Measurements from ENCODE around the gene TBPL1.

The TBPL1 gene

DNA sequence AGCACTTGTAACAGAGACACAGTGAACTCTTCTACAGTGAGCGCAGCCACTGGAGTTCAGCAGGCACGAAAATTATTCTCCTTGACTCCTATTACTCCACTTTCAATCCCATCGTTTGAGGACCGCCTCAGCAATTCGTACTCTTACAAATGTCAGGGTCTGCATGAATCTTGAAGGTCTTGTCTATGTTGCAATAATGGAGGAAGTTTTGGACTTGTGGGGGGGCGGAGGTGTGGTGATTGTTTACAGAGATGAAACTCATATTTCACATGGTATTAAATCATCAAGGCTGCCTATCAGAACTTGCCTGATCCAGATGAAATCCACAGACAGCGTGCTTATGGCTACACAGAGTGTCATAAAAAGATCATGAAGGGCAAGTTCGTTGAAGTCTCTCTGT, 57.4 kb downstream of the TBPL1 start:
- no peak for DNase-seq

DNA sequence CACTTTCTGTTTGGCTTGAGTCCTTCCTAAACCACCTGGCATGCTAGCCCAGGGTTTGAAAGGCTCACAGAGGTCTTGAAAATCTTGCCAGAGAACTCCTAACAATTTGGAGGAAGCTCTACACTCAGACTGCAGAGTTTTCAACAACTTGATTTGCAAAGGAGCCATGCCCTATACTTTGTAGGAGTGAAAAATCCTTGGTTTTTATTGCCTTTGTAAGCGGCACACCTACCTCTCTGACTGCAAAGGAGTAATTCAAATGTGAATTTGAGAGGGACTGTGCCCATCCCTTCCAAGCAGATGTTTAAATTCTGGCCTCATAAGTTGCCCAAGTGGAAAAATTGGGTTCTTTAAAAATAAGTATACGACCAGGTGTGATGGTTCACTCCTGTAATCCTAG, 58.0 kb downstream of the TBPL1 start:
- DNase-seq, result no peak

- DNase-seq, result no peak
Observed at GRCh38 chr6:134014588-134015137, 61.6 kb downstream of the TBPL1 start.

DNA sequence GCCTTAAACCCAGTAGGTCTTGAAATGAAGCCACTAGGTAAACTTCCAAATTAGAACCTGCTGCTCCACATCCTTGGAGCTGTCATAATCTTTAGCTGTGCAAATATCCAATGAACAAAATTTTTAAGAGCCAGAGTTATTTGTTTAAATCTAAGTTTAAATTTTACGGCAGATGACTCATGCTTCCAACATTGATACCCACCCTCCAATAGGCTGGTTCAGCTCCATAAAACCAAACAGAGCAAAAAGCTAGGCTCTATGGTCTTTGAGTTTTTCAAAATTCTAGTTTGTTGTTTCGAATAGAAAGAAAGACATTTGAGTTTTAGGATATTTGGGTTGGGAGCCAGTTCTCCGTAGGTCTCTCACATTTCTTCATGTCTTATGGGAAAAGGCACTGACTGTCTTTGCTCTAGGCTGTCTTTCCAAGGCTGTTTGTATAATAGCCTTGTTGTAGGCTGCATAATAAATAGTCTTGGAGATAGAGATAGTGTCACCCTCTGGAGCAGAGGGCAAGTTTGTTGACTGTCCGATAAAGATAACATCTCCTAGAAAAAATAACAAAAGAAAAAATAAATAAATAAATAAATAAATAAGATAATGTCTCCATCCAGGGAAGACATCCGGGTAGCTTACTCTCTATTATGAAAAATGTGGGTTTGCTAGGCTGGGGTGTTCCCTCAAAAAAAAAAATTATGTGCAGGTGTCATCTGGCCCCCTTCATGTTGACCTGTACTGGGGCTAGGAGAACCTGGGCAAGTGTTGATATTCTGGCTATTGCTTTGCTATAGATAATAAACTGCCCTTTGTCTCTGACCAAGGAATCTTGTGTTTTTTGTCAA, 62.9 kb downstream of the TBPL1 start:
- no peak for DNase-seq

DNA sequence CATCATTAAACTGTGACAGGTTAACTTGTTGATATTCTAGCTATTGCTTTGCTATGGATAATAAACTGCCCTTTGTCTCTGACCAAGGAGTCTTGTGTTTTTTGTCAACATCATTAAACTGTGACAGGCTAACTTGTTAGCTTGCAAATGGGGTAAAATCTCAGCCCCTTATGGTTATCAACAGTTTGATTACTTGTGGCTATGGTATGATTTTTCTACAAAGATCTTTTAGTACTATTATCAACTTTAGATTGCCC, 63.5 kb downstream of the TBPL1 start:
- no peak for DNase-seq

DNA sequence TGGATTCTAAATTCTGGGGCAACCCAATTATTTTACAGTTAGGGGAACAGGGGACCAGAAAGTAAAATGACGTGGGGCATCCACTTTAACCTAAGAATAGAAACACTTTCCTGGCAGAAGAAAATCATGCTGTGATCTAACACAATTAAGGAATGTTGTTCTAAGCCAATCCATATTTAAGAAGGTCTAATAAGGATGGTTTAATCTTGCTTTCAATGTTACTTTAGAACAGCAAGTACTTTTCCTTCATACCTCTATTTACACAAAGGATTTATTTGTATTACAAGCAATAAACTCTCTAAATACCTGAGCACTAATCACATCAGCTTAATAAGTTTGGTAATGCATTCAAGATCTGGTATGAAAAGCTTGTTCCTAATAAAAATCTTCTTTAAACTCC, 67.0 kb downstream of the TBPL1 start:
- no peak for DNase-seq

- no peak for DNase-seq
Observed at GRCh38 chr6:134020543-134020942, 67.5 kb downstream of the TBPL1 start.

- no peak for DNase-seq
Observed at GRCh38 chr6:134020968-134021367, 67.9 kb downstream of the TBPL1 start.

DNA sequence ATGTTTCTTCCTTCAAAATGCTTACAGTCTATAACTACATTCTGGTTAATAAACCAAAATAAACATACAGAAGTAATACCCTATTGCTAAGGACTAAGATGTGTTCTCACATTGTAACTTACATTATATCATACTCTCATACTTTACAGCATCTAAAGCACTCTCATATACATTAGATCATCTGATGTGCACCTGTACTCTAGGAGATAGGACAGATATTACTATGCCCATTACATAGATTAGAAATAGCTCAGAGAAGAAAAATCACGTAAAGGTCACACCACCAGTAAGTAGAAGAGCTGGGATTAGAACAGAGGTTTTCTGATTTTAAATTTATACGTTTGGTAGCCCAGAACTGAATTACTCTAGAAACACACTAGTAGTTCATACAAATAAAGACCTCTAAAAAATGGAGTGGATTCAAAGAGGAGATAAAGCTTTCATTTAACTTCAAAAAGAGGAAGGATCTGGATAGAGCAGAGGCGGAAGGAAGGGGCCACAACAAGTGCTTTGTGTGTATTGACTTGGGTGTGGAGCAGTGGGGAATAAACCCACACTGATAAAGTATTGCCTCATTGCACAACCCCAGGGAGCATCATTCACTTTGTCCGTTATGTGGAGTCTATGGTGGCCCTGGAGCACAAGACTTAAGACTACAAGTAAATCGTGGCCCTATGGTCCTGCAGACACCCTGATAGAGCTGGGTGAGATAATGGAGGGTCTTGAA, 68.5 kb downstream of the TBPL1 start:
- DNase-seq, result no peak

DNA sequence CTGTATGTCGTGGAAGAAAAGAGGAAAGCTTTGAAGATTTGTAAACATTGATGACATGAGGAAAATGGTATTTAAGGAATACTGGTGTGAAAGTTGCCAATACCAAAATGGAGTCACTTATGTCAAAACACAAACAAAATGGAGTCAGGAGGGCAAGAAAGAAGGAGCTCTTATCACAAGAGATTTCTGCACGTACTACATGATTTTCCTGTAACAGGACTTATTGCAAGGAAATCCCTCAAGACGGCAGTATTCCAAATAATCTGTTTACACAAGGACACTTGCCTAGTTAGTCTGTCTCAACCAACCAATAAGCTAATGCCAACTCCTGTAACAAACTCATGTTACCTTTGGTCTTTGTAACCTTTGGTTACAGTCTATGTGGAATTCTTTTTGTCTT, 69.6 kb downstream of the TBPL1 start:
- no peak for DNase-seq

DNA sequence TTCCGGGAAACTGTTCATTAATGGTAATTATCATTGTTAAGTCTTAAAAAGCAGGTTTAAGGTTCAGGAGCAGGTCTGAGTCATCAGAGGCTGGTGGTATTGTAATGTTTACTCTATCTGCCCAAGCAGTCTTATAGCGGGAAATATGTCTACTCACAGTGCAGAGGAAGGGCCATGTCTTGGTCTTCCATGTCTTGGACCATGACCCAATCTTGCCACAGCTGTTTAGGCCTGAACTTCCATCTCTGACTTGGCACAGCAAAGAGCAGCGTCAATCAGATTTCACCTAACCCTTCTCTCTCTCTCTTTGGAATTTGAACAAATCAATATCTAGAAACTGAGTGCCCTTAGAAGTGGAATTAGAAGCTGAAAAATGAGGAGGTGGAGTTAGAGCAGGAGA, 73.6 kb downstream of the TBPL1 start:
- DNase-seq, result no peak

DNA sequence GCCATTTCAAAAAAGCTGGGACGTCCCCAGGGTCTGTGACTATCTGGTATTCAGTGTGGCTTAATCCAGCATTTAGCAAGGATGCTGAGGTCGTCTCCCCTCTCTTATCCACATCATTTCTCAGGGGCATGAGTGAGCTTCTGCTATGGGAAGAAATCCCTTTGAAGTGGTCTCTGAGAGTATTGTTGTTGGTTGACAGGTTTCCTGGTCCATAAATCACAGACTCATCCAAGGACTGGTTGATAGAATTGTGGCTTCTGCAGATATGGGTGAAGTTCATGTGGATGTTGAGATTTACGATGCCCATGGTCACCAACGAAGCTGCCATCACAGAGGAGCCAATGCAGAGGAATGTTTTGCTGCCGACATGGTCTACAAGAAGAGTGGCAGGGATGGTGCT, 75.4 kb downstream of the TBPL1 start:
- DNase-seq, result no peak

GRCh38 chr6:134029495-134030455, 76.8 kb downstream of the TBPL1 start:
- no peak for DNase-seq

DNA sequence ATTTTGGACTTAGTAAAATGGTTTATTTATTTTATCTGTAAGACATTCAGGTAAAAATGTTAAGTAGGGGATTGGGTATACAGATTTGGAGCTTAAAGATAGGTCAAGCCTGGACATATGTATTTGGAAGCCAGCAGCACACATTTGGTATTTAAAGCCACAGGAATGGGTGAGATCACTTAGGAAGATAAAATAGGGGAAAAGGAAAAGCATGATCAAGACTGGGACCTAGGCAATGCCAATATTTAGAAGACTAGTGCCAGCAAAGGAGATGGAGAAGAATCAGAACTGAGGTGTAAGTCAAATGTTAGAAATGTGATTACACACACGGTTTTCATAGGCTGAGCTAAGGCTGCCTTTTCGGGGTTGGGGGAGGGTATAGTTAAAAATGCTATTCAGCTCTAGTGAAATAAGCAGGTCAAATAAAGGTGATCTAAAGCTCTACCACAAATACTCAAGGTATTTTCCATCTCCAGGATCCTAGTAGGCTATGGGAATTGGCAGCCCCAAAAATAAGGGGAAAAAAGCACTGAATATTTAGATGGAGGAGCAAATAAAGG, 78.8 kb downstream of the TBPL1 start:
- no peak for DNase-seq

DNA sequence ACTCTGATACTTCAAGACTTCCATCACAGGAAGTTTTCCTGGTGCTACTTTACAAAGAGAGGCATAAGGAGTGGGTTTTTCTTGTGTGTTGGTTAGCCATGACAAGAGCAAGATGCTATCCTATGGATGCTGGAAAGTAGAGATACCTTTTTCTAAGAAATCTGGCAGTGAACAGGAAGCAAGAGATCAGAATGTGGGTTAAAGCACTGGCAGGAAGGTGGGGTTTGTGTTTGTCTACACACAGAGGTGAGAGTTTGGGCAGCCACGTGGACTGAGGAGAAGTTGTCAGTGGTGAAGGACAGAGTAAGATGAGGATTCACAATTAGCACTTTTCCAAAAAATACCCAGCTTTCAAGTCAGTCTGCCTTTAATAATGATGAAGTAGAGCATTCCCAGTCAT, 81.5 kb downstream of the TBPL1 start:
- no peak for DNase-seq

GRCh38 chr6:134034961-134035822, 82.2 kb downstream of the TBPL1 start:
- no peak for DNase-seq

- no peak for DNase-seq
Observed at GRCh38 chr6:134035823-134036296, 82.8 kb downstream of the TBPL1 start.

DNA sequence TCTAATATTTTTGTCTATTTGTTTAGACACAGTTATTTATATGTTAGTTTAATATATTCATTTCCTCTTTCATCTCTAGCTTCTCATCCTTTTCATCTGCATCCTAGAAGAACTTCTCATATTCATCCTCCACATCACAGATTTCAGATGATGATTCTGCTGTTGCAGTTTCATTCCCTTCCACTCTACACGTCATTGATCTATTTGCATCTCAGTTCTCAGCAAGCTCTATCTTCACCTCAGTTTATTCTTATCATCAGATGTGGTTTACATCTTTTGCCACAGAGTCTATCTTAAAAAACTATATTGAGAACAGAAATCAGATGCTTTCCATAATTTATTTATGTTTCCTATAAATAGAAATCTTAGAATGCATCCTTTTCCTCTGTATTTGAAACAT, 86.1 kb downstream of the TBPL1 start:
- DNase-seq, result no peak
